HG03135 (cell line): Measurements from ENCODE around the gene PPP1R1B.

Source experiments
- ATAC-seq: cut with Tn5 transposase; IDR thresholded peaks from one replicate; pipeline ENCODE4 v1.9.1; 2021; ENCODE audit warnings: mild to moderate bottlenecking, moderate library complexity; ENCODE audit not compliant: unreplicated experiment

The PPP1R1B gene

GRCh38 chr17:39666231-39666600 is 39.5 kb downstream of the PPP1R1B start:
- ATAC-seq = no peak

- ATAC-seq = no peak
These were observed 40.0 kb downstream of the PPP1R1B start for GRCh38 chr17:39666601-39667261.

- no peak for ATAC-seq
These were observed 40.7 kb downstream of the PPP1R1B start for GRCh38 chr17:39667262-39667944.

GRCh38 chr17:39667945-39668924 is 41.5 kb downstream of the PPP1R1B start, which contains the start of gene PNMT:
PNMT (plus strand) TSS chr17:39668453; CDS start chr17:39668476, 23 bp downstream.
- ATAC-seq = no peak

- no peak for ATAC-seq
These were observed 43.4 kb downstream of the PPP1R1B start for GRCh38 chr17:39669897-39670735.

- ATAC-seq = no peak
These were observed 44.0 kb downstream of the PPP1R1B start for GRCh38 chr17:39670746-39671145.

GRCh38 chr17:39671651-39672521 is 45.1 kb downstream of the PPP1R1B start:
- no peak for ATAC-seq

GRCh38 chr17:39672522-39673334 is 46.0 kb downstream of the PPP1R1B start:
- ATAC-seq = no peak

GRCh38 chr17:39673335-39674081 is 46.8 kb downstream of the PPP1R1B start:
- no peak for ATAC-seq

- no peak for ATAC-seq
These were observed 47.4 kb downstream of the PPP1R1B start for GRCh38 chr17:39674179-39674578.

- ATAC-seq = no peak
These were observed 48.1 kb downstream of the PPP1R1B start for GRCh38 chr17:39674702-39675389.

GRCh38 chr17:39675390-39676082 is 48.8 kb downstream of the PPP1R1B start:
- ATAC-seq = no peak

GRCh38 chr17:39676198-39676819 is 49.6 kb downstream of the PPP1R1B start:
- no peak for ATAC-seq

- no peak for ATAC-seq
These were observed 50.3 kb downstream of the PPP1R1B start for GRCh38 chr17:39677072-39677471.

GRCh38 chr17:39677542-39678339 is 51.0 kb downstream of the PPP1R1B start:
- ATAC-seq = no peak
